K562 (cell line): ENCODE results near the gene NRM. TPM values are rescaled to one million over a fixed set of nuclear protein-coding genes. Genes with fewer than 3 reads are reported as not detected.

Experiments used
- BCOR ChIP-seq: fragments of 450-650 bp; IDR thresholded peaks from 2 replicates; pipeline ENCODE4 v1.6.1; 2016
- JUN ChIP-seq, 2 experiments: sonication (generic) in 1 of 2; formaldehyde crosslinking in 1 of 2; IDR thresholded peaks; 2 replicates each; pipeline versions ENCODE4 v1.6.1 to v1.8.0; 2012 to 2022; ENCODE audit warnings: borderline replicate concordance in 2 of 2, mild to moderate bottlenecking in 2 of 2, improper control_type of control experiment in 1 of 2, low read depth in 1 of 2, low read length in 1 of 2, missing genetic modification reagents in 1 of 2
- MAFK ChIP-seq: IDR thresholded peaks from 2 replicates; pipeline ENCODE4 v1.6.1; 2011; ENCODE audit warnings: low read length, improper control_type of control experiment
- MTF1 ChIP-seq: fragments of 250-450 bp; sonication (Bioruptor Pico); IDR thresholded peaks from 2 replicates; pipeline ENCODE4 v1.9.0; 2021; ENCODE audit warnings: moderate library complexity, mild to moderate bottlenecking, inconsistent platforms, borderline replicate concordance
- POLR2A ChIP-seq: fragments of 450-650 bp; conservative IDR thresholded peaks from 2 replicates; pipeline ENCODE4 v1.6.1; 2016
- RAD51 ChIP-seq: fragments of 450-650 bp; IDR thresholded peaks from 2 replicates; pipeline ENCODE4 v1.7.1; 2016; ENCODE audit warnings: low read depth, mild to moderate bottlenecking, borderline replicate concordance
- RBFOX2 ChIP-seq: fragments of 200-400 bp; formaldehyde crosslinking; IDR thresholded peaks from 2 replicates; pipeline ENCODE4 v1.6.1; 2017; ENCODE audit warnings: low read depth, mild to moderate bottlenecking, low read length, moderate library complexity
- SETDB1 ChIP-seq: IDR thresholded peaks from one replicate; pipeline ENCODE4 v1.6.1; 2012; ENCODE audit warnings: low read length, control low read depth, inconsistent platforms
- SPI1 ChIP-seq: IDR thresholded peaks from 2 replicates; pipeline ENCODE4 v1.6.1; 2011; ENCODE audit warnings: low read depth, low read length, control low read depth, borderline replicate concordance
- SRF ChIP-seq, 2 experiments: fragments of 250-450, 450-650 bp in 1 of 2; sonication (Bioruptor Pico) in 1 of 2; sonication (generic) in 1 of 2; formaldehyde crosslinking; IDR thresholded peaks; 2 replicates each; pipeline versions ENCODE4 v1.5.0 to v1.5.1; 2020 to 2022; ENCODE audit warnings: mild to moderate bottlenecking in 1 of 2, missing genetic modification reagents in 1 of 2
- ZEB2 ChIP-seq: fragments of 450-650 bp; IDR thresholded peaks from 2 replicates; pipeline ENCODE4 v1.6.1; 2016
- ZNF274 ChIP-seq: IDR thresholded peaks from 2 replicates; pipeline ENCODE4 v1.6.1; 2011; ENCODE audit warnings: low read depth, mild to moderate bottlenecking, low read length, moderate library complexity, borderline replicate concordance
- ZNF586 ChIP-seq: fragments of 450-650 bp; formaldehyde crosslinking; conservative IDR thresholded peaks from 2 replicates; pipeline ENCODE4 v1.4.0; 2020; ENCODE audit warnings: mild to moderate bottlenecking, moderate library complexity
- polyA plus RNA-seq, 8 experiments: library from polyadenylated mRNA; depleted of rRNA in 4 of 8; stranded (reverse) in 5 of 8; unstranded in 3 of 8; fragments of >200 nt; fragmentation: Nextera tagmentation in 2 of 8; fragmentation: Illumina TruSeq in 1 of 8; extraction: Ambion mirVana in 2 of 8; extraction: Trizol in 1 of 8; gene quantifications; 2 replicates each; pipeline versions ENCODE4 v1.2.1 to v1.2.3, GENCODE V29; 2011 to 2014; ENCODE audit warnings: inconsistent platforms in 1 of 8, missing spikeins in 1 of 8
- total RNA-seq, 7 experiments: library from RNA; depleted of rRNA in 6 of 7; stranded (reverse); fragments of >200 nt in 6 of 7; fragmentation: Illumina TruSeq in 2 of 7; extraction: Trizol in 2 of 7; gene quantifications; 2 replicates each; pipeline versions ENCODE4 v1.2.1 to v1.2.3, GENCODE V29; 2011 to 2021; ENCODE audit warnings: low replicate concordance in 1 of 7
- TF ChIP-seq, protein P1 (sequence below): fragments of 450-650 bp; IDR thresholded peaks from 2 replicates; pipeline ENCODE4 v1.6.1; 2018; ENCODE audit not compliant: partially characterized antibody
- TF ChIP-seq, protein P2 (sequence below), 2 experiments: fragments of 450-650 bp; IDR thresholded peaks; 2 replicates each; pipeline ENCODE4 v1.6.1; 2016
- TF ChIP-seq, protein P3 (sequence below): fragments of 450-650 bp; IDR thresholded peaks from 2 replicates; pipeline ENCODE4 v1.6.1; 2016; ENCODE audit warnings: antibody characterized with exemption
- TF ChIP-seq, protein P4 (sequence below), 2 experiments: fragments of 450-650 bp; IDR thresholded peaks; 2 replicates each; pipeline ENCODE4 v1.6.1; 2018; ENCODE audit warnings: mild to moderate bottlenecking in 2 of 2, low read depth in 1 of 2; ENCODE audit not compliant: partially characterized antibody in 2 of 2

The NRM gene
- total and polyA plus RNA-seq, 9 of the 15 experiments (the other 6 are each of a cell fraction or from before 2014, with no cell fraction given): 9.7 to 58.2 (median 18.1) TPM

DNA sequence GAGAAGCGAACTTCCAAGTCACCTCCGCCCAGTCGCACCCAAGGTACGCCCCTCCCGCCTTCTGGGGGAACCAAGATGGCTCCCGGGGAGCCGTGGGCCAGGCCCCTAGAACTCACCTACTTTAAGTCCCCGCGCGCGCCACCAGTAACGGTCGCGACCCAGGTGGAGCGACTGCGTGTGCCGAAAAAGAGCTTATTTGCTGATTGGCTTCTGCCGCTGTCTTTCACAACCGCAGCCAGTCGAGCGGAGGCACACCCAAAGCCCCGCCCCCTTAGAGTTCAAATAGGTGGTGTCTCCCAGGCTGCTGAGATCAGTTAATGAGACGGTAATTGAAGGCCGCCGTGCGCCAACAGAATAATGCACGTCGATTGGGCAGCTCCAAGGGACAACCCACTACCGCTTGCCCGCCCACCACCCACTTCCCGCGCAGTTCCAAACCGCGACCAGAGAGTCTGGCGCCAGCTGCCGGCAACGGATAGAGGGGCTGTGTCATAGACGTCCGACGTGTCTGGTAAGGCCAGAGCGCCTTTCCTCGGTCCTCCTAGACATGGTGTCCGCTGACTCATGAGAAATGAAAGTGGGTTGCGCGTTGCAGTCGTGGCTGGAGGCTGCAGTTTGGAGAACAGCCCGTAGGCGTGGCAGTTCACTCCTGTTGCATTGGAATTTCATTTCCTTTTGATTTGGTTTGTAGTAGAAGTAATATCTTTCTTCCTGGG lies 26.5 kb upstream of the NRM start, which contains the start of gene MDC1 (continued):
- peak; percentile 98 for TF ChIP-seq MAFK
- peak; percentile 46; the same call in 1 of the 2 replicates for TF ChIP-seq SPI1
- TF ChIP-seq BCOR: peak; percentile 9; the same call in 1 of the 2 replicates
- TF ChIP-seq SETDB1: peak; percentile 92
- TF ChIP-seq, protein P1, sequence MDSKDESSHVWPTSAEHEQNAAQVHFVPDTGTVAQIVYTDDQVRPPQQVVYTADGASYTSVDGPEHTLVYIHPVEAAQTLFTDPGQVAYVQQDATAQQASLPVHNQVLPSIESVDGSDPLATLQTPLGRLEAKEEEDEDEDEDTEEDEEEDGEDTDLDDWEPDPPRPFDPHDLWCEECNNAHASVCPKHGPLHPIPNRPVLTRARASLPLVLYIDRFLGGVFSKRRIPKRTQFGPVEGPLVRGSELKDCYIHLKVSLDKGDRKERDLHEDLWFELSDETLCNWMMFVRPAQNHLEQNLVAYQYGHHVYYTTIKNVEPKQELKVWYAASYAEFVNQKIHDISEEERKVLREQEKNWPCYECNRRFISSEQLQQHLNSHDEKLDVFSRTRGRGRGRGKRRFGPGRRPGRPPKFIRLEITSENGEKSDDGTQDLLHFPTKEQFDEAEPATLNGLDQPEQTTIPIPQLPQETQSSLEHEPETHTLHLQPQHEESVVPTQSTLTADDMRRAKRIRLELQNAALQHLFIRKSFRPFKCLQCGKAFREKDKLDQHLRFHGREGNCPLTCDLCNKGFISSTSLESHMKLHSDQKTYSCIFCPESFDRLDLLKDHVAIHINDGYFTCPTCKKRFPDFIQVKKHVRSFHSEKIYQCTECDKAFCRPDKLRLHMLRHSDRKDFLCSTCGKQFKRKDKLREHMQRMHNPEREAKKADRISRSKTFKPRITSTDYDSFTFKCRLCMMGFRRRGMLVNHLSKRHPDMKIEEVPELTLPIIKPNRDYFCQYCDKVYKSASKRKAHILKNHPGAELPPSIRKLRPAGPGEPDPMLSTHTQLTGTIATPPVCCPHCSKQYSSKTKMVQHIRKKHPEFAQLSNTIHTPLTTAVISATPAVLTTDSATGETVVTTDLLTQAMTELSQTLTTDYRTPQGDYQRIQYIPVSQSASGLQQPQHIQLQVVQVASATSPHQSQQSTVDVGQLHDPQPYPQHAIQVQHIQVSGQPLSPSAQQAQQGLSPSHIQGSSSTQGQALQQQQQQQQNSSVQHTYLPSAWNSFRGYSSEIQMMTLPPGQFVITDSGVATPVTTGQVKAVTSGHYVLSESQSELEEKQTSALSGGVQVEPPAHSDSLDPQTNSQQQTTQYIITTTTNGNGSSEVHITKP: peak; percentile 77
- TF ChIP-seq ZEB2: peak; percentile 78
- TF ChIP-seq RAD51: 0 out of 2 replicates have a peak, but pooled peaks have one; percentile 29
- TF ChIP-seq POLR2A: peak; percentile 91
- TF ChIP-seq, protein P2, sequence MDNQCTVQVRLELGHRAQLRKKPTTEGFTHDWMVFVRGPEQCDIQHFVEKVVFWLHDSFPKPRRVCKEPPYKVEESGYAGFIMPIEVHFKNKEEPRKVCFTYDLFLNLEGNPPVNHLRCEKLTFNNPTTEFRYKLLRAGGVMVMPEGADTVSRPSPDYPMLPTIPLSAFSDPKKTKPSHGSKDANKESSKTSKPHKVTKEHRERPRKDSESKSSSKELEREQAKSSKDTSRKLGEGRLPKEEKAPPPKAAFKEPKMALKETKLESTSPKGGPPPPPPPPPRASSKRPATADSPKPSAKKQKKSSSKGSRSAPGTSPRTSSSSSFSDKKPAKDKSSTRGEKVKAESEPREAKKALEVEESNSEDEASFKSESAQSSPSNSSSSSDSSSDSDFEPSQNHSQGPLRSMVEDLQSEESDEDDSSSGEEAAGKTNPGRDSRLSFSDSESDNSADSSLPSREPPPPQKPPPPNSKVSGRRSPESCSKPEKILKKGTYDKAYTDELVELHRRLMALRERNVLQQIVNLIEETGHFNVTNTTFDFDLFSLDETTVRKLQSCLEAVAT (IDR thresholded peaks at IDR 0.05): peak; percentile 50 to 72; a peak in 3 of 4 replicates
- TF ChIP-seq MTF1: no peak
- TF ChIP-seq ZNF586 (CRISPR knock-in tag): no peak
- TF ChIP-seq ZNF274: no peak
- peak in 1 of 2 experiments; percentile 22; a peak in 1 of 4 replicates for TF ChIP-seq SRF (CRISPR knock-in tag; IDR thresholded peaks at IDR 0.05)
- TF ChIP-seq, protein P3, sequence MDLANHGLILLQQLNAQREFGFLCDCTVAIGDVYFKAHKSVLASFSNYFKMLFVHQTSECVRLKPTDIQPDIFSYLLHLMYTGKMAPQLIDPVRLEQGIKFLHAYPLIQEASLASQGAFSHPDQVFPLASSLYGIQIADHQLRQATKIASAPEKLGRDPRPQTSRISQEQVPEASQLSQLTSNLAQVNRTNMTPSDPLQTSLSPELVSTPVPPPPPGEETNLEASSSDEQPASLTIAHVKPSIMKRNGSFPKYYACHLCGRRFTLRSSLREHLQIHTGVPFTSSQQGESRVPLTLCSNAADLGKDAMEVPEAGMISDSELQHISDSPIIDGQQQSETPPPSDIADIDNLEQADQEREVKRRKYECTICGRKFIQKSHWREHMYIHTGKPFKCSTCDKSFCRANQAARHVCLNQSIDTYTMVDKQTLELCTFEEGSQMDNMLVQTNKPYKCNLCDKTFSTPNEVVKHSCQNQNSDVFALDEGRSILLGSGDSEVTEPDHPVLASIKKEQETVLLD: peak; percentile 55
- TF ChIP-seq, protein P4, sequence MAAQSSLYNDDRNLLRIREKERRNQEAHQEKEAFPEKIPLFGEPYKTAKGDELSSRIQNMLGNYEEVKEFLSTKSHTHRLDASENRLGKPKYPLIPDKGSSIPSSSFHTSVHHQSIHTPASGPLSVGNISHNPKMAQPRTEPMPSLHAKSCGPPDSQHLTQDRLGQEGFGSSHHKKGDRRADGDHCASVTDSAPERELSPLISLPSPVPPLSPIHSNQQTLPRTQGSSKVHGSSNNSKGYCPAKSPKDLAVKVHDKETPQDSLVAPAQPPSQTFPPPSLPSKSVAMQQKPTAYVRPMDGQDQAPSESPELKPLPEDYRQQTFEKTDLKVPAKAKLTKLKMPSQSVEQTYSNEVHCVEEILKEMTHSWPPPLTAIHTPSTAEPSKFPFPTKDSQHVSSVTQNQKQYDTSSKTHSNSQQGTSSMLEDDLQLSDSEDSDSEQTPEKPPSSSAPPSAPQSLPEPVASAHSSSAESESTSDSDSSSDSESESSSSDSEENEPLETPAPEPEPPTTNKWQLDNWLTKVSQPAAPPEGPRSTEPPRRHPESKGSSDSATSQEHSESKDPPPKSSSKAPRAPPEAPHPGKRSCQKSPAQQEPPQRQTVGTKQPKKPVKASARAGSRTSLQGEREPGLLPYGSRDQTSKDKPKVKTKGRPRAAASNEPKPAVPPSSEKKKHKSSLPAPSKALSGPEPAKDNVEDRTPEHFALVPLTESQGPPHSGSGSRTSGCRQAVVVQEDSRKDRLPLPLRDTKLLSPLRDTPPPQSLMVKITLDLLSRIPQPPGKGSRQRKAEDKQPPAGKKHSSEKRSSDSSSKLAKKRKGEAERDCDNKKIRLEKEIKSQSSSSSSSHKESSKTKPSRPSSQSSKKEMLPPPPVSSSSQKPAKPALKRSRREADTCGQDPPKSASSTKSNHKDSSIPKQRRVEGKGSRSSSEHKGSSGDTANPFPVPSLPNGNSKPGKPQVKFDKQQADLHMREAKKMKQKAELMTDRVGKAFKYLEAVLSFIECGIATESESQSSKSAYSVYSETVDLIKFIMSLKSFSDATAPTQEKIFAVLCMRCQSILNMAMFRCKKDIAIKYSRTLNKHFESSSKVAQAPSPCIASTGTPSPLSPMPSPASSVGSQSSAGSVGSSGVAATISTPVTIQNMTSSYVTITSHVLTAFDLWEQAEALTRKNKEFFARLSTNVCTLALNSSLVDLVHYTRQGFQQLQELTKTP (IDR thresholded peaks at IDR 0.05; ENCODE audit: low read depth in 1 of 2, partially characterized antibody in 2 of 2): peak in 1 of 2 experiments; percentile 60
- TF ChIP-seq JUN (IDR thresholded peaks at IDR 0.05; ENCODE audit: borderline replicate concordance, low read depth, low read length): peak; percentile 85
- TF ChIP-seq JUN (CRISPR knock-in tag; IDR thresholded peaks at IDR 0.05; ENCODE audit: borderline replicate concordance): peak; percentile 93; the same call in 1 of the 2 replicates
- TF ChIP-seq RBFOX2: peak; percentile 92
